ENCODE data around the gene RNF169.

- TF ChIP-seq POLR2AphosphoS5 (IDR thresholded peaks at IDR 0.05) = no peak
- no peak for TF ChIP-seq POLR2A (IDR thresholded peaks at IDR 0.05; ENCODE audit: low read depth)
Observed at GRCh38 chr11:74770456-74770855, 21.8 kb downstream of the RNF169 start.
